GM23248 (cell line): ENCODE data around the gene IL18BP.

Source experiments
- EZH2 ChIP-seq: fragments of 200-600 bp; sonication (generic); IDR thresholded peaks from 2 replicates; pipeline ENCODE4 v1.6.1; 2018; ENCODE audit warnings: antibody characterized with exemption, mild to moderate bottlenecking; ENCODE audit not compliant: insufficient read depth, poor library complexity, severe bottlenecking
- EZH2phosphoT487 ChIP-seq: fragments of 200-600 bp; sonication (generic); IDR thresholded peaks from 2 replicates; pipeline ENCODE4 v1.6.1; 2018; ENCODE audit warnings: antibody characterized with exemption, moderate library complexity, mild to moderate bottlenecking, low read depth; ENCODE audit not compliant: insufficient read depth

DNA sequence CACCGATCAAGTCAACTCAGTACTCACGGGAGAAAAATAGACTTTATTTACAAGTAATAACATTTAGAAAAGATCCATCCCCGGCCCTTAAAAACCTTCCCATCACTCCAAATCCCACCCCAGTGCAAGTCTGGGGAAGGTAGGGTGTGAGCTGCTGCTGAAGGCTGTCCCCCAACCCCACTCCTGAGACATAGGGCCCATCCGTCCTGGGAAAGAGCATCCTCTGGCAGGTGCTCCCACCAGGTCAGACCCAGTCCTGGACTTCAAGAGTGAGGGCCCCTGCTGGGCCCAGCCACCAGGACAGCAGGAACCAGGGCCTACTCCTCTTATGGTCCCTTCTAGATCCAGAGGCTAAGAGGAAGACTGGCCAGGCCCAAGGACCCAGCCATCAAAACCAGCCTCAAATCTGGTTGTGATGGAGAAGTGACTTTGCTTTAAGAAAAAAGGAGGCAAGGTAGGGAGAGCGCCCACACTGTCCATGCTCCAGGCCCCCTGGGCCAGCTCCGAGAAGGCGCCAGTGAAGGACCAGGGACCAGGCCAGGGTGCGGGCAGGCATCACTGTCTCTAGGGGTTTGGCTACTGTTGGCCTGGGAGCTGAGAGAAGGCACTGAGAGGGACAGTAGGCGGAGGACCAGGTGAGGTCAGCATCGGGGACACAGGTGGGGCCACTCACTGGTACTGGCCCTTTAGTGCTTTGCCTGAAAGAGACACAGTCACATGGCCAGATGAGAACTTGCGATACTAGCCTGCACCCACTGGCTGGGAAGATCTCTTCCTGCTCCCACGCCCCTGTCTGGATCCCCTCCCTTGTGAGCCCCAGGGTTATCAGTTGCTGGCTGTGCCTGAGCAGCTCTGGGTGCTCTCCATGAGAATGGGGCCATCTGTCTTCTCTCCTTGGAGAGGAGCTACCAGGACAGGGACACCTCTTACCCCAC, 4.4 kb downstream of the IL18BP start:
- TF ChIP-seq EZH2phosphoT487: no peak
- TF ChIP-seq EZH2: no peak
